ENCODE measurements around the gene NUS1.
"Not testable (repeated sequence)": the region's sequence is repeated elsewhere in the genome, so short reads cannot be mapped to it uniquely, and the experiment has no call there.

Gene NUS1

GRCh38 chr6:117740605-117741004, 65.3 kb downstream of the NUS1 start:
- Histone ChIP-seq H2AFZ (ENCODE audit: low read depth, low read length) (no peak overlapping the region), H3K23ac (ENCODE audit: low read length in 2 of 2) (no peak overlapping the region), H3K27ac (ENCODE audit: low read length, poor library complexity, severe bottlenecking) (no peak overlapping the region)

GRCh38 chr6:117750675-117751074, 75.4 kb downstream of the NUS1 start:
- peaks cover 14% of the 10 kb centered on the region for H3K9me3 ChIP-seq (ENCODE audit: control insufficient read depth, low read length)
- H2AK5ac ChIP-seq (ENCODE audit: low read length, severe bottlenecking); H2BK5ac ChIP-seq (ENCODE audit: low read depth, low read length, poor library complexity, severe bottlenecking); H3K27me3 ChIP-seq (ENCODE audit: control insufficient read depth in 1 of 2, insufficient read depth in 1 of 2, low read length in 2 of 2); H2BK120ac ChIP-seq (ENCODE audit: low read depth, low read length); H2AFZ ChIP-seq (ENCODE audit: low read depth, low read length); H3K14ac ChIP-seq (ENCODE audit: low read length in 2 of 2); H4K8ac ChIP-seq (ENCODE audit: low read length); H3K9ac ChIP-seq (ENCODE audit: low read length); DNase-seq; H2BK12ac ChIP-seq (ENCODE audit: low read length in 2 of 2); H3K27ac ChIP-seq (ENCODE audit: low read length, poor library complexity, severe bottlenecking); H3K36me3 ChIP-seq (ENCODE audit: control insufficient read depth in 1 of 2, insufficient read depth in 2 of 2, low read depth in 1 of 2, low read length in 2 of 2); H3K4me1 ChIP-seq (ENCODE audit: control insufficient read depth, insufficient read depth, low read depth, low read length); H3K79me1 ChIP-seq (replicated peaks; ENCODE audit: low read length, poor library complexity, severe bottlenecking); H3K4me3 ChIP-seq (ENCODE audit: insufficient read depth in 1 of 2, low read depth in 1 of 2, low read length in 2 of 2); H2BK15ac ChIP-seq (ENCODE audit: low read depth, poor library complexity, severe bottlenecking); H3K4me2 ChIP-seq (ENCODE audit: low read length, poor library complexity, severe bottlenecking); H3K18ac ChIP-seq (ENCODE audit: low read depth in 1 of 2, low read length in 2 of 2); H3K23ac ChIP-seq (ENCODE audit: low read length in 2 of 2); H4K91ac ChIP-seq (ENCODE audit: low read length); H3K4ac ChIP-seq (ENCODE audit: low read depth in 1 of 2, low read length in 2 of 2): not testable (repeated sequence)
- WGBS, result 90% methylated on average over 25 of the region's 25 CpGs

More at GRCh38 chr6:117740605-117741004, 65.3 kb downstream of the NUS1 start:
- Histone ChIP-seq H3K9ac (ENCODE audit: low read length) (no peak overlapping the region), H3K4me3 (ENCODE audit: insufficient read depth in 1 of 2, low read depth in 1 of 2, low read length in 2 of 2) (no peak overlapping the region), H2BK12ac (ENCODE audit: low read length in 2 of 2) (no peak overlapping the region), H3K9me3 (ENCODE audit: control insufficient read depth, low read length) (peaks cover 26% of the 10 kb centered on the region), H3K14ac (ENCODE audit: low read length in 2 of 2) (no peak overlapping the region), H4K91ac (ENCODE audit: low read length) (no peak overlapping the region), H2BK120ac (ENCODE audit: low read depth, low read length) (no peak overlapping the region), H3K4ac (ENCODE audit: low read depth in 1 of 2, low read length in 2 of 2) (no peak overlapping the region), H2BK15ac (ENCODE audit: low read depth, poor library complexity, severe bottlenecking) (no peak overlapping the region), H3K18ac (ENCODE audit: low read depth in 1 of 2, low read length in 2 of 2) (no peak overlapping the region), H3K4me1 (ENCODE audit: control insufficient read depth, insufficient read depth, low read depth, low read length) (no peaks in the 10 kb centered on the region), H3K79me1 (replicated peaks; ENCODE audit: low read length, poor library complexity, severe bottlenecking) (no peaks in the 10 kb centered on the region), H4K8ac (ENCODE audit: low read length) (no peak overlapping the region), H3K4me2 (ENCODE audit: low read length, poor library complexity, severe bottlenecking) (no peak overlapping the region), H2BK5ac (ENCODE audit: low read depth, low read length, poor library complexity, severe bottlenecking) (no peak overlapping the region), H3K36me3 (ENCODE audit: control insufficient read depth in 1 of 2, insufficient read depth in 2 of 2, low read depth in 1 of 2, low read length in 2 of 2) (no peaks in the 10 kb centered on the region), H3K27me3 (ENCODE audit: control insufficient read depth in 1 of 2, insufficient read depth in 1 of 2, low read length in 2 of 2) (no peaks in the 10 kb centered on the region), H2AK5ac (ENCODE audit: low read length, severe bottlenecking) (no peak overlapping the region)
- DNase-seq, result no peak
- 35% methylated on average over 2 of the region's 2 CpGs for WGBS
